Left ventricle myocardium inferior (tissue), 1 donor: ENCODE measurements around the gene PRDM4. TPM values are rescaled to one million over a fixed set of nuclear protein-coding genes. Genes with fewer than 3 reads are reported as not detected.
A peak's percentile ranks its signal among the peaks of the same experiment; 100 is the strongest.

Source experiments
- DNase-seq: peaks from one replicate; pipeline ENCODE4 v3.0.0-alpha.2; 2020
- H3K27ac ChIP-seq: fragments of 200-600 bp; replicated peaks from 2 replicates; pipeline ENCODE4 v1.8.0; 2021
- H3K27me3 ChIP-seq: fragments of 200-600 bp; 2 replicates; pipeline ENCODE4 v1.8.0; 2021; ENCODE audit warnings: low read depth
- H3K36me3 ChIP-seq: fragments of 200-600 bp; 2 replicates; pipeline ENCODE4 v1.8.0; 2021
- H3K4me1 ChIP-seq: fragments of 200-600 bp; 2 replicates; pipeline ENCODE4 v1.8.0; 2021
- H3K4me3 ChIP-seq: fragments of 200-600 bp; 2 replicates; pipeline ENCODE4 v1.8.0; 2021; ENCODE audit warnings: mild to moderate bottlenecking, moderate library complexity
- H3K9me3 ChIP-seq: fragments of 200-600 bp; replicated peaks from 2 replicates; pipeline ENCODE4 v1.8.0; 2021
- CTCF ChIP-seq: fragments of 200-600 bp; IDR thresholded peaks from 2 replicates; pipeline ENCODE4 v1.8.0; 2021; ENCODE audit warnings: antibody characterized with exemption, mild to moderate bottlenecking, borderline replicate concordance
- intact Hi-C: fragments of 100-400 bp; cut with micrococcal nuclease; formaldehyde crosslinking; loops from one replicate; pipeline ENCODE4 v1.11.0; 2022
- total RNA-seq: library from RNA; stranded (reverse); fragmentation: NEBNext Ultra II Directional; extraction: Animal tissue kit (Norgen Biotek cat#: 25700); gene quantifications from one replicate; pipeline ENCODE4 v1.2.1, GENCODE V29; 2021
- donor health status: DM: no; HTN: yes; CAD: no; lungs with severe emphysema.

Gene PRDM4
- total RNA-seq, 1 donor from 2014 or later, result 13.1 TPM

GRCh38 chr12:107788281-107788680 lies 27.3 kb upstream of the PRDM4 start:
- no peak for DNase-seq
- Histone ChIP-seq H3K4me1 (no peaks in the 10 kb centered on the region), H3K4me3 (no peak overlapping the region), H3K9me3 (no peaks in the 10 kb centered on the region), H3K36me3 (no peaks in the 10 kb centered on the region), H3K27ac (no peak overlapping the region), H3K27me3 (peaks cover 37% of the 10 kb centered on the region)
- intact Hi-C loops, result no loop called here
- TF ChIP-seq CTCF, result no peak

- intact Hi-C loops, result no loop called here
- no peak for TF ChIP-seq CTCF
Observed at GRCh38 chr12:107783406-107784376, 22.8 kb upstream of the PRDM4 start.

GRCh38 chr12:107782067-107782466 lies 21.1 kb upstream of the PRDM4 start:
- Histone ChIP-seq H3K4me1 (no peaks in the 10 kb centered on the region), H3K27me3 (peaks cover 58% of the 10 kb centered on the region), H3K36me3 (no peaks in the 10 kb centered on the region), H3K27ac (no peak overlapping the region), H3K4me3 (no peak overlapping the region), H3K9me3 (no peaks in the 10 kb centered on the region)
- intact Hi-C loops, result no loop called here
- TF ChIP-seq CTCF, result no peak
- no peak for DNase-seq

More at GRCh38 chr12:107783406-107784376, 22.8 kb upstream of the PRDM4 start:
- no peaks in the 10 kb centered on the region for H3K9me3 ChIP-seq
- H3K36me3 ChIP-seq, result no peaks in the 10 kb centered on the region
- no peak overlapping the region for H3K27ac ChIP-seq
- no peaks in the 10 kb centered on the region for H3K4me1 ChIP-seq
- no peak for DNase-seq
- no peak overlapping the region for H3K4me3 ChIP-seq
- peaks cover 55% of the 10 kb centered on the region for H3K27me3 ChIP-seq

- H3K27ac ChIP-seq, result peak overlapping the region; percentile 38
- no peaks in the 10 kb centered on the region for H3K9me3 ChIP-seq
- peaks cover 75% of the 10 kb centered on the region for H3K27me3 ChIP-seq
- DNase-seq, result no peak
- no peak for TF ChIP-seq CTCF
- no peaks in the 10 kb centered on the region for H3K36me3 ChIP-seq
- H3K4me1 ChIP-seq, result peaks cover 4% of the 10 kb centered on the region
- intact Hi-C loops, result no loop called here
- H3K4me3 ChIP-seq, result no peak overlapping the region
Observed at GRCh38 chr12:107780298-107780697, 19.4 kb upstream of the PRDM4 start.

- Histone ChIP-seq H3K4me3 (no peak overlapping the region), H3K27ac (peak overlapping the region; percentile 38), H3K27me3 (peaks cover 82% of the 10 kb centered on the region), H3K4me1 (peaks cover 7% of the 10 kb centered on the region), H3K9me3 (no peaks in the 10 kb centered on the region), H3K36me3 (no peaks in the 10 kb centered on the region)
- DNase-seq, result no peak
- TF ChIP-seq CTCF, result no peak
- intact Hi-C loops, result no loop called here
Observed at GRCh38 chr12:107779077-107779831, 18.3 kb upstream of the PRDM4 start.
